H1 (cell line): ENCODE measurements around the gene ENTR1. TPM values are rescaled to one million over a fixed set of nuclear protein-coding genes. Genes with fewer than 3 reads are reported as not detected.

Source experiments
- CBX5 ChIP-seq: fragments of 300-800, 300-1000 bp; sonication (generic); IDR thresholded peaks from 2 replicates; pipeline ENCODE4 v1.7.1; 2016; ENCODE audit warnings: antibody characterized with exemption, low read length, low read depth
- CBX8 ChIP-seq: fragments of 300-800, 300-1000 bp; sonication (generic); IDR thresholded peaks from 2 replicates; pipeline ENCODE4 v1.7.1; 2016; ENCODE audit warnings: low read depth, low read length, borderline replicate concordance
- CTBP2 ChIP-seq: IDR thresholded peaks from 2 replicates; pipeline ENCODE4 v1.7.0; 2011; ENCODE audit warnings: borderline replicate concordance, mild to moderate bottlenecking, moderate library complexity, mixed read lengths, low read length; ENCODE audit not compliant: insufficient read depth, insufficient read length
- EZH2 ChIP-seq: fragments of 200-600 bp; sonication (generic); IDR thresholded peaks from 2 replicates; pipeline ENCODE4 v1.7.1; 2012; ENCODE audit warnings: low read depth, mild to moderate bottlenecking, moderate library complexity, low read length, inconsistent platforms; ENCODE audit not compliant: severe bottlenecking
- FOSL1 ChIP-seq: IDR thresholded peaks from 2 replicates; pipeline ENCODE4 v1.6.1; 2011; ENCODE audit warnings: mild to moderate bottlenecking, low read depth, low read length, moderate library complexity; ENCODE audit not compliant: insufficient read depth
- NRF1 ChIP-seq: IDR thresholded peaks from 2 replicates; pipeline ENCODE4 v1.6.1; 2011; ENCODE audit warnings: mild to moderate bottlenecking, low read depth, low read length, improper control_type of control experiment
- RXRA ChIP-seq: IDR thresholded peaks from 2 replicates; pipeline ENCODE4 v1.6.1; 2011; ENCODE audit warnings: low read depth, mild to moderate bottlenecking, low read length, moderate library complexity; ENCODE audit not compliant: insufficient read depth
- ZNF274 ChIP-seq: IDR thresholded peaks from 2 replicates; pipeline ENCODE4 v1.7.0; 2012; ENCODE audit warnings: low read length, borderline replicate concordance; ENCODE audit errors: extremely low read depth
- polyA plus RNA-seq, 7 experiments: library from polyadenylated mRNA; depleted of rRNA in 3 of 7; stranded (reverse) in 5 of 7; unstranded in 2 of 7; fragments of >200 nt in 5 of 7; fragments of 200-250 nt in 2 of 7; gene quantifications; 1 replicate in 5 of 7; 2 replicates in 1 of 7; 4 replicates in 1 of 7; pipeline versions ENCODE4 v1.2.1 to v1.2.3, GENCODE V29; 2011 to 2013; ENCODE audit warnings: missing spikeins in 2 of 7, mixed read lengths in 2 of 7
- total RNA-seq: library from RNA; stranded (reverse); fragmentation: NEBNext Ultra II Directional; extraction: Animal tissue kit (Norgen Biotek cat#: 25700); gene quantifications from 2 replicates; pipeline ENCODE4 v1.2.1, GENCODE V29; 2021

Gene ENTR1
- total and polyA plus RNA-seq, 2 of the 8 experiments (the other 6 are each of a cell fraction or from before 2014, with no cell fraction given): 65.2 to 102 TPM

GRCh38 chr9:136354592-136355085, 55.8 kb downstream of the ENTR1 start (continued):
- TF ChIP-seq FOSL1: no peak
- TF ChIP-seq CTBP2: no peak
- no peak for TF ChIP-seq CBX5
- TF ChIP-seq ZNF274: no peak
- TF ChIP-seq NRF1: no peak
- no peak for TF ChIP-seq CBX8
- no peak for TF ChIP-seq EZH2
- TF ChIP-seq RXRA: no peak
- TF ChIP-seq, all 59 proteins: peak for 0
